HCEC 1CT (cell line): ENCODE measurements around the gene DSCAML1.

Experiments
- DNase-seq: peaks from one replicate; pipeline ENCODE4 v3.0.0-alpha.2; 2017

DSCAML1 gene

GRCh38 chr11:117511483-117511930 is 285.5 kb downstream of the DSCAML1 start:
- DNase-seq = no peak

DNA sequence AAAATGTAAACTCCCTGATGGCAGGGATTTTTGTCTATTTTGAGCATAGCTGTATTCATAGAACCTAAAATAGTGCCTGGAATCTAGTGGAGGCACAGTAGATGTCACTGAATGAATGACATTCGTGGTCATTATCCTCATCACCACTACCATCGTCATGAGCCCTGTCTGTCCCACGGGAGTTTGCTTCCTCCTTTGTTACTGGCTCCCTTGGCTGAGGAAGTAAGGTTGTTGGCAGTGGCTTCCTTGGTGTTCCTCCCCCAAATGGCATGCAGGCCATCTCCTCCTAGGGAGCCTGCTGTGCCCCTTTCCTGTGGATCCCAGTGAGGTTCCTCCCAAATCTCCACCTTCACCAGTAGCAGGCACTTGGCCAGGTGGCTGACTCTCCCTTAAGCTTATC is 286.4 kb downstream of the DSCAML1 start:
- DNase-seq = no peak

DNA sequence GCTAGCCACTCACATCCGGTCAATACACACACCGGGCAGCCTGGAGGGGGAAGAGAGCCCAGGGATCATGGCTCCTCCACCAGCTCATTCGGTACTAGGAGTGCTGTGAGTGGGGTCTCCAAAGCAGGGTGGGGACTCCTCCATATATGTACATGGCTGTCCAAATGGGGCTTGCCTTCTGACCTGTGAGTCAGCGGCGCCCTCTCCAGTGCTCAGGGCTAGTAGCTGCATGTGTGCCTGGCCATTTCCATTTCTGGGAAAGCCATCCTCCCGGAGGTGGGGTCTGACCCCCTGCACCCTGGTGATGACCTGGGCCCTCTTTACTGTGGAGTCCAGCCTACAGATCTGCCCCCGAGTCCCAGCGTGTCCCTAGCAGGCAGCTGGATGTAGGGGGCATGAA is 287.5 kb downstream of the DSCAML1 start:
- DNase-seq = no peak

DNA sequence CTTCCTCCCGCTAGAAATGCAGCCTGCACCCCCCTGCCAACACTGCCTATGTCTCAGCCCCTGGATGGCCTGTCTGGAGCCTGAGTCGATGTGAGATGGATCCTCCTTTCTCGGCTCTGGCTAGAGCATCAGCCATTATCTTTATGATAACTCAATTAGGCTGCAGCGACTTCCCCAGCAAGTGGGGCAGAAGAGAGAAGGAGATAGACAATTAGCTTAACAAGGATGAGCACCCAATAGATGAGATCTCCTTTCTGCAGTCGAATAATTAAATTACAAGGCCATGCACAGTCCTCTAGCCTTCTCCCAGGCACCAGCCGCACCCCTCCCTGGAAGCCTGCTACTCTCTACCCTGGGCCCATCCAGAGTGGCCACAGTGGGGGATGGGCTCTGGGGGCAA is 290.0 kb downstream of the DSCAML1 start:
- no peak for DNase-seq

- DNase-seq = no peak
These were observed 291.6 kb downstream of the DSCAML1 start for GRCh38 chr11:117505285-117505970.

GRCh38 chr11:117502779-117503100 is 294.3 kb downstream of the DSCAML1 start:
- no peak for DNase-seq

DNA sequence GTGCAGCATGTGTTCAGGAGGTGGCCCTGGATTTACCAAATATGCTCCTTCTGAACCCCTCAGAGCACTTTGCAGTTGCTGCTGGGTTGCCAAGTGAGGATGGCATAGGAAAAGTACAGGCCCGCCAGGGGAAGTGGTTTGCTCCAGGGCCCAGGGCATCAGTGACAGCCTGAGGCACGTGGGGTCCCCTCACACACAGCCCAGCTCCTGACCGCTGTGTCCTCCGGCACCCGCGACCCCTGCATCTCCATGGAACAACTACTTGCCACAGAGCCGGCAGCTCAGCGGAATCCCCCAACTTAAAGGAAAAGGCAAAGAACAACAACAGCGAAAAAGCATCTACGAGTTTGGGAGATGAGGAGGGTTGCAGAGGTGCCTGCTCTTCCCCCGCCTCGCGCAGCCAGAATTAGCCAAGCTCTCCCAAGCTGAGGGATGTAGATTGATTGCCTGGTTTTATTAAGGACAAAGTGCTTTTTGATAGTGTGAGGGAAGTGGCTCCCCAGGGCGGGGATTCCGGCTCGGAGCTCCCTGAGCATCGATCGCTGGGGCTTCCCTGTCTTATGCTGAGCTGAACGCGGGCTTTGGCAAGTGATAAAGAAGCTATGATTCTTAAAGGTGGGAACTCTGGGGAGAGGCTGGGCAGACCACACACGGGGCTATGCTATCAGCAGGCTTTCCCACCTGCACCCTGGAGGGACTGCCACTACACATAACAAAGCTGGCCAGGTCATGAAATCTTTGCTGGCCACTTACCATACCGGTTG is 294.8 kb downstream of the DSCAML1 start:
- DNase-seq = no peak

DNA sequence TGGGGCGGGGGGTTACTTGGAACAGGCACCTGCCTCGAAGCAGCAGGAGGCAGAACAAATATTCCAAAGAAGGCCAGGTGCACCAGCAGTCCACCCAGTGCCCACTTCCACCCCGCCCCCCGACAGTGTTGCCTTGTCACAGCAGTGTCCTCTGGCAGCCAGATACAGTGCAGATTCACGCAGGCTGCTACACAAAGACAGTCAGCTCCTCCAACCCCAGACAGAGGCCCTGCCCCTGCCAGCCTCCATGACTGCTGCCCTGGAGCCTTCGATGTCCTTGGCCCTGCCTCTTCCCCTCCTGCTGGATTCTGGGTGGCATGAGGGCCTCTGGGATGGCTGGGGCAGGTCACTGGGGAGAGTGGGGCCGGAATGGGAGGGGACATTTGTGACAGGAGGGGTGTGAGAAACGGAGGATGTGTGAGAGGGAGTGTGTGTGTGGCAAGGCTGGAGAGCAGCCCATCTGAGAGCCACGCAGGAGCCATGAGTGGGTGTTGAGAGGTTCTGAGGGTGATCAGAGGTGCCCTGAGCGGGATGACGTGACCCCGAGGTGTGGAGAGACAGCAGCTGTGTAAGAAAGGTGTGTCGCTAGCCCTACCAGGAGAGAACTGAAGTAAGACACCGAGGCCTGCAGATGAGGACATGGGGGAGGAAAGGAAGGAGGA is 295.6 kb downstream of the DSCAML1 start:
- DNase-seq = no peak

DNA sequence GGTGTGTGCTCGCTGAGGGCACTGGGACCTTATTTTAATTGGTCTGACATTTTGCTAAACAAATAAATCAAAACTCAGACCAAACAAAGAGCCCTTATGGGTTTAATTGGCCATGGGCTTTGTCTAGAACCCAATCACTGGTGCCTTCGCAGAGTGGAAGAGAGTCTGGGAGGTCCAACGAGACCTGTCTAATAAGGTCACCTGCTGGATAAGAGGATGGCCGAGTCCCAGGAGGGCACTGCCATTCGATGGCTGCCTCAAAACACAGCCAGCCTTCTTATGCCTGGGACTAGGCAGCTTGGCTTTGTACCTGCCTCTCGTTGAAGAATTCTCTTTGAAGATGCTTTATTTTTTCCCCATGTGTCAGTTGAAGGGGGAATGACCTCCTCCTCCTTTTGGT is 298.2 kb downstream of the DSCAML1 start:
- DNase-seq = no peak

DNA sequence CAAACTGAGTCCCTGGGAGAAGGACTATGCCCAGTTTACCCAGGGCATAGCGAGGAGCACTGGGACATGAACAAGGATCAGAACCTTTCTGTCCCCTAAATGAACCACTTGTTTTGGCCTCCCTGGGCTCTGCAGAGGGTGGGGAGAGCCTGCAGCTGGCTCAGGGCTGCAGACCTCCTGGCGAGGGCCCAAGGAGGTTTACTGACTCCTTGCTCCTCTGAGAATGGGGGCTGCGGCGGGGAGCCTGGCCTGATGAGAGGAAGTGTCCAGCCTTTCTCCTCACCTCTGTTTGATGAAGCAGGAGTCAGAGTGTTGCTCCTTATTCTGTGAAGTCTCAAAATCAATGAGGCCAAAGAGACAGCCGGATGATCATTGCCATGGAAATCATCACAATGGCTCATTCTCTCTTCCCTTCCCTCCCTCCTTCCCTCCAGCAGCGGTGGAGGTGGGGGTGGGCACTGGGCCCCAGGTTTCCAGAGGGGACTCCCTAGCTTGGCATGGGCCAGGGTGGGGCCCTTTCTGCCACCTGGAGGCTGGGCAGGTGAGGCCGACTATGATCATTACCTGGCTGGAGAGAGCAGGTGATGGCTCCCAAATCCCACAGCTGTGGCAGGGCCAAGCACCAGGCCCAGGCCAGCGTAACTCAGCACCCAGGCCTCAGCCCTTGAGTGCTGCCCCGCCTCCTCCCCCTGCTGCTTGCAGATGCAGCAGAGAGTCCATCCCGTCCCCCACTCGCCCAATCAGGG is 299.6 kb downstream of the DSCAML1 start:
- no peak for DNase-seq

GRCh38 chr11:117495357-117495756 is 301.7 kb downstream of the DSCAML1 start:
- no peak for DNase-seq

DNA sequence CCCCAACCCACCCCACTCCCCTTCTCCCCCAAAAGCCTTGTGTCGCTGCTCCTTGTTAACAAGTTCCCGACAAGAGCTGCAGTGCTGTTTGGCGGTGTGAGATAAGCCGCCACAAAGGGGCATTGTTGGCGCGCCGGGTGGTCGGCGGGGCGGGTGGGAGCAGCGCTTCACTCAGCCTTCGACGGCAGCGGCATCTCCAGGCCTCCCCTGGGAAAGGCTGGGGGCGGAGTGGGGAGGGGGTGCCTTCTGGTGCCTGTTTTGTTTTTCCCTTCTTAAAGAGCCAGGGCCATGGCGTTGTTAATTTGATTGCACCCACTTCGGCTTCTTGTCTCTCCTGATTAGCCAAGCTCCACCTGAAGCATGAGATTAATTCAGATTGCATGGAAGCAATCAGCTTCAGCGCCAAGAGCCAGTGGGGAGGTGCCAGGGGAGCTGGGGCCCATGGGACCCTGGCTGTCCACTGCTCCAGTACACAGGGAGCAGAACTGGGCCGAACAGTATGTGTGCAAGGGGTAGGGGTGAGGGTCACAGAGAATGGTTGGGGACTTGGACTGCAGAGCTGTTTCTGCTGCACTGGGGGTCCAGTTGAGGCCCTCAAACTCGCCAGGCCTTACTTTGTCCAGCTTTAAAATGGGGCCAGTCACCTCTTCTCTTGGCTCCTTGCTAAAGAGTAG is 304.3 kb downstream of the DSCAML1 start:
- DNase-seq = no peak

- no peak for DNase-seq
These were observed 306.1 kb downstream of the DSCAML1 start for GRCh38 chr11:117490911-117491310.

DNA sequence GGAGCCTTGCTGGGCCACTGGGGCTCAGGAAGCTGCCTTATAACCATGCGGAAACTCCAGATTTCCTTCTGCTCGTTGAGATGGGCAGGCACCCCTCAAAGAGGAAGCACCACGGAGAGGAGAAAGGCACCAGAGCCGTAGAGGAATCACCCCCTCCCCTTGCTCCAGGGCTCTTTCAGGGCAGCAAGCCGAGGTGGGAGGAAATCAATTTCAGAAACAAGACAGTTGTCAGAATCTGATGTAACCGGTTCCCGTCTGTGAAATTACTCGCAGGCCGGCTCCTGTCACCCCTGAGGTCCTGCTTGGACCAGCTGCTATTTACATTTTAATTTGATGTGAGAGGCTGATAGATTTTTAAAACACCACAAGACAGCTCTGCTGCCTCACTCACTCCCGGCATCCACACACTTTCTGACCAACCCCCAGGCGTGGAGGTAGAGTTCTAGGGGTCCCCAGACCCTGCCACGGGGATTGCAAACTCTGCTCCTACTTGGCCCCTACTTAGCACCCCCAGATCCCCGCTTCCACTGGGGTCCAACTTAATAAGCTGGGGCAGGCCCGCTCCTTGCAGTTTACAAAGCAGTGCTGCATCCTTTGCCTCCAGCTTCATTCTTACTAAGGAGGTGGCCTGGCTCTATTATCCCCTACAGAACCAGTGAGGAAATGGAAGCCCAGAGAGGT is 306.9 kb downstream of the DSCAML1 start:
- no peak for DNase-seq

GRCh38 chr11:117488996-117489952 is 307.7 kb downstream of the DSCAML1 start:
- no peak for DNase-seq

DNA sequence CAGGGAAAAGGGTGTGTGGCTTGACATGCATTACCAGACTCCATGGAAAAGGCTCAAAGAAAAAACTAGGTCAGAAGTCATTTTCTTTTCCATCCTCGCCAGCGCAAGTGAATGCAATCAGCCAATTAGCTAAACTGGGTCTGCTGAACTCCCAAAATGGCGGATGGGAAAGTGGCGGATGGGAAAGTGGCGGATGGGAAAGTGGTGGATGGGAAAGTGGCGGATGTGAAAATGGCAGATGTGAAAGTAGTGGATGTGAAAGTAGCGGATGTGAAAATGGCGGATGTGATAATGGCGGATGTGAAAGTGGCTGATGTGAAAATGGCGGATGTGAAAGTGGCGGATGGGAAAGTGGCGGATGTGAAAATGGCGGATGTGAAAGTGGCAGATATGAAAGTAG is 311.0 kb downstream of the DSCAML1 start:
- DNase-seq = no peak

DNA sequence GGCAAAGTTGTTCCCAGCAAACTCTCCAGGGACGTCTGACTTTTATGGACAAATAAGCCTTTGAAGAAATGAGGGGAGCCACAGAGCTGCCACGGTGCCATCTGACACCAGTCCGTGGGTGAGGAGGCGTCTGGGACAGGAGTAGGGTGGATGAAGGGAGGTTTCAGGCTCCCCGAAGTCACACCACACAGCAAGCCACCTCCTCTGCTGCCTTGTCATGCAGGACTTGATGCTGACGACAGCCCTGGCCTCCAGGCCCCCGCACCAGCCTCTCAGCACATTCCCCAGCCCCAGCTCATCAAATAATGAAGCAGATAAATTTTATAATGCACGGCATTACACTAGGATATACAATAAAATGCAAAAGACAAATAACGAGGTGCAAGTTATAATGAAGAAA is 312.9 kb downstream of the DSCAML1 start:
- no peak for DNase-seq

- DNase-seq = no peak
These were observed 313.6 kb downstream of the DSCAML1 start for GRCh38 chr11:117483372-117483771.

GRCh38 chr11:117482881-117483280 is 314.1 kb downstream of the DSCAML1 start:
- no peak for DNase-seq

DNA sequence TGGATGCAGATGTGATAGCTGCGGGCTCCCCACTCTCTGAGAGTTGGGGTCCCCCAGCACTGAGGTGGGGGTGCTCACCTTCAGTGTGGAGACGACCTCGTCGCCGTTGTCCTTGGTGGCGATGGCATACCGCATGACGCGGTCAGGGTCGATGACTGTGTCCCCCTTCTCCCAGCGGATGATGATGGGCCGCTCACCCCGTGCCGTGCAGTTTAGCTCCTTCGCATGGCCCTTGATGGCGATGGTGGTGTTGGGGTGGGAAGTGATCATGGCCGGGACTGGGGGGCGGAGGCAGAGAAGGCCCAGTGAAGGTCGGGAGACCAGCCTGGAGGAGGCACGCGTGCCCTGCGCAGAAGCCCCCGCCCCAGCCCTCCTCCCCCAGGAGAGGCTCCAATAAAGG is 315.1 kb downstream of the DSCAML1 start:
- no peak for DNase-seq

DNA sequence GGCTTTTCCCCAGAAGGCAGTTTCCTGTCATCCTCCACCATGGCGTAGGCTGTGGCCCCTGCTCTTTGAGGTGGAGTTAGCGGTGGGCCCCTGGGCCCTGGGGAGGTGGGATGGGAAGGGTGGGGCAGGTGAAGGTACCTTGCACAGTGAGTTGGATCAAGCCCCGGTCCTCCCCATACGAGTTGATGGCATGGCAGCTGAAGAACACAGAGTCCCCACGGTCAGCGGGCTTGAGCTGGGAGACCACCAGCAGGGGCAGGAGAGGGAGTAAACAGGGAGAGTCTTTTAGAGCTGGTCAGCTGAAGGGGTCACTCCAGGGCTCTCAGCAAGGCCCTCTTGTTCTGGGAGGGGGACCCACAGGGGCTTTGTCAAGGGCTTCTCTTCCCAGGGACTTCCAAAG is 316.0 kb downstream of the DSCAML1 start:
- no peak for DNase-seq
